GM12891 (cell line): ENCODE data around the gene C10orf71.

ENCODE experiments used
- POLR2A ChIP-seq: IDR thresholded peaks from 2 replicates; pipeline ENCODE4 v1.6.1; 2011; ENCODE audit warnings: low read depth, low read length, control low read depth
- POLR2AphosphoS5 ChIP-seq: IDR thresholded peaks from 2 replicates; pipeline ENCODE4 v1.6.1; 2011; ENCODE audit warnings: low read depth, low read length, control low read depth
- POU2F2 ChIP-seq: IDR thresholded peaks from 2 replicates; pipeline ENCODE4 v1.6.1; 2011; ENCODE audit warnings: low read depth, mild to moderate bottlenecking, control low read depth, low read length, moderate library complexity
- SPI1 ChIP-seq: IDR thresholded peaks from 2 replicates; pipeline ENCODE4 v1.6.1; 2011; ENCODE audit warnings: low read depth, low read length, control low read depth
- TAF1 ChIP-seq: IDR thresholded peaks from 2 replicates; pipeline ENCODE4 v1.6.1; 2011; ENCODE audit warnings: low read depth, low read length, control low read depth

- no peak for TF ChIP-seq POLR2A
- no peak for TF ChIP-seq TAF1
- TF ChIP-seq POLR2AphosphoS5: no peak
- TF ChIP-seq SPI1: no peak
- no peak for TF ChIP-seq POU2F2
These were observed 9.9 kb downstream of the C10orf71 start for GRCh38 chr10:49308881-49309280.
